Caco-2 (cell line): Measurements from ENCODE around the gene PDZD7. TPM values are rescaled to one million over a fixed set of nuclear protein-coding genes. Genes with fewer than 3 reads are reported as not detected.

Experiments
- BruUV-seq: library from RNA; stranded (reverse); fragments of 400-500 nt; replicated peaks from 2 replicates; lab custom pipeline; 2021; lab: Mats Ljungman, UMichigan
- CTCF ChIA-PET: fragments of 300-600 bp; sonication (Branson Sonifier 250); formaldehyde crosslinking; loops from one replicate; lab custom pipeline; 2022; ENCODE audit warnings: antibody characterized with exemption; lab: Charles Lee
- POLR2A ChIA-PET: fragments of 300-600 bp; sonication (Branson Sonifier 250); formaldehyde crosslinking; loops from one replicate; lab custom pipeline; 2022; ENCODE audit warnings: antibody characterized with exemption; lab: Charles Lee
- DNase-seq, 2 experiments: peaks; one replicate each; pipeline versions ENCODE4 v3.0.0 to v3.0.0-alpha.2; 2020 to 2022
- H3K27me3 ChIP-seq: replicated peaks from 2 replicates; pipeline ENCODE4 v1.6.0; 2011; ENCODE audit warnings: low read length; ENCODE audit not compliant: control insufficient read depth, insufficient read depth
- H3K36me3 ChIP-seq: 2 replicates; pipeline ENCODE4 v1.5.1; 2011; ENCODE audit warnings: low read length; ENCODE audit not compliant: control insufficient read depth, insufficient read depth
- H3K4me1 ChIP-seq: fragments of 250-450 bp; sonication (Bioruptor Pico); 2 replicates; pipeline ENCODE4 v1.5.1; 2020; ENCODE audit warnings: mild to moderate bottlenecking
- H3K4me3 ChIP-seq: 2 replicates; pipeline ENCODE4 v1.5.1; 2011; ENCODE audit warnings: low read depth, mild to moderate bottlenecking, control low read depth, low read length
- H3K9me3 ChIP-seq: fragments of 250-450 bp; sonication (Bioruptor Pico); 2 replicates; pipeline ENCODE4 v1.5.1; 2020; ENCODE audit warnings: mild to moderate bottlenecking, moderate library complexity
- H3K27ac Mint-ChIP-seq: one replicate; pipeline ENCODE4 v1.8.0; 2022; ENCODE audit warnings: mixed read lengths; ENCODE audit not compliant: unreplicated experiment
- H3K27me3 Mint-ChIP-seq: one replicate; pipeline ENCODE4 v1.8.0; 2022; ENCODE audit warnings: mixed read lengths; ENCODE audit not compliant: insufficient read depth, unreplicated experiment
- H3K36me3 Mint-ChIP-seq: one replicate; pipeline ENCODE4 v1.8.0; 2022; ENCODE audit warnings: mild to moderate bottlenecking, mixed read lengths; ENCODE audit not compliant: insufficient read depth, unreplicated experiment
- H3K4me1 Mint-ChIP-seq: one replicate; pipeline ENCODE4 v1.8.0; 2022; ENCODE audit warnings: low read depth, mixed read lengths; ENCODE audit not compliant: unreplicated experiment
- H3K4me3 Mint-ChIP-seq: one replicate; pipeline ENCODE4 v1.8.0; 2022; ENCODE audit warnings: mild to moderate bottlenecking, moderate library complexity, mixed read lengths; ENCODE audit not compliant: unreplicated experiment
- H3K9me3 Mint-ChIP-seq: one replicate; pipeline ENCODE4 v1.8.0; 2022; ENCODE audit warnings: mixed read lengths; ENCODE audit not compliant: unreplicated experiment
- intact Hi-C: fragments of 100-400 bp; cut with micrococcal nuclease; formaldehyde crosslinking; loops from one replicate; pipeline ENCODE4 v1.10.0; 2022; ENCODE audit not compliant: unreplicated experiment
- total RNA-seq: library from RNA; stranded (reverse); gene quantifications from 2 replicates; pipeline ENCODE4 v1.2.3, GENCODE V29; 2022
- TF ChIP-seq, protein P1 (sequence below), 2 experiments: fragments of 200-600 bp in 1 of 2; IDR thresholded peaks; 1 replicate in 1 of 2; 2 replicates in 1 of 2; pipeline versions ENCODE4 v1.5.1 to v1.8.0; 2011 to 2022; ENCODE audit warnings: antibody characterized with exemption in 1 of 2, control low read depth in 1 of 2, inconsistent platforms in 1 of 2, low read depth in 1 of 2, low read length in 1 of 2, mild to moderate bottlenecking in 1 of 2, moderate library complexity in 1 of 2; ENCODE audit not compliant: insufficient read depth in 1 of 2, severe bottlenecking in 1 of 2, unreplicated experiment in 1 of 2

Gene PDZD7
- total RNA-seq, 1 experiment from 2014 or later: 1.5 TPM

DNA sequence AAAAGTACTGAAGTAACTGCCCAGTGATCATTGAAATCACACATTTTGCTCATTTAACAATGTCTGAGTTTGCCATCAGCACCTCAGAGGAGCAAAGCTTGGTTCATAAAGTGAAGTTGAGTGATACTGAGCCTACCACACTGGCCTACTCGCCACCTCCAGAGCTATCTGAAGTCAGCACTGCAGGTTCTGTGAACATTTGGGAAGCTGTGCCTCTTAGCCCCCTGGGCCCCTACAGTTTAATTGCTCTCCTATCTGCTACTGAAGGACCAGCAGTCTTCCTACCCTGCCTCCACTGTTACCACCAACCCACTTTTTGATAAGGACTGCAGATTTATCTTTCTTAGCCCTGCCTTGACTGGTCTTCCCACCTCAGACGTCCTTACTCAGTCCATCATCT, 63.6 kb downstream of the PDZD7 start:
- no peak overlapping the region for H3K4me3 ChIP-seq
- Mint-ChIP-seq H3K9me3 (no peaks in the 10 kb centered on the region), H3K36me3 (peaks cover 22% of the 10 kb centered on the region), H3K4me3 (no peak overlapping the region), H3K4me1 (peaks cover 40% of the 10 kb centered on the region), H3K27ac (no peak overlapping the region), H3K27me3 (no peaks in the 10 kb centered on the region)
- intact Hi-C loops: no loop called here
- ChIA-PET CTCF (interaction anchor here (0.6 to 1.2 kb wide), 3 partner anchors 44 to 223 kb away, joined by 3 to 8 read pairs (median 4); no protein-coding TSS in a partner anchor), POLR2A (interaction anchor here (0.6 kb wide), 1 partner anchor 10 kb away, joined by 4 read pairs; no protein-coding TSS in a partner anchor)
- H3K4me1 ChIP-seq: peaks cover 26% of the 10 kb centered on the region
- no peak for DNase-seq
- no TSS peak for BruUV-seq
- TF ChIP-seq, protein P1, sequence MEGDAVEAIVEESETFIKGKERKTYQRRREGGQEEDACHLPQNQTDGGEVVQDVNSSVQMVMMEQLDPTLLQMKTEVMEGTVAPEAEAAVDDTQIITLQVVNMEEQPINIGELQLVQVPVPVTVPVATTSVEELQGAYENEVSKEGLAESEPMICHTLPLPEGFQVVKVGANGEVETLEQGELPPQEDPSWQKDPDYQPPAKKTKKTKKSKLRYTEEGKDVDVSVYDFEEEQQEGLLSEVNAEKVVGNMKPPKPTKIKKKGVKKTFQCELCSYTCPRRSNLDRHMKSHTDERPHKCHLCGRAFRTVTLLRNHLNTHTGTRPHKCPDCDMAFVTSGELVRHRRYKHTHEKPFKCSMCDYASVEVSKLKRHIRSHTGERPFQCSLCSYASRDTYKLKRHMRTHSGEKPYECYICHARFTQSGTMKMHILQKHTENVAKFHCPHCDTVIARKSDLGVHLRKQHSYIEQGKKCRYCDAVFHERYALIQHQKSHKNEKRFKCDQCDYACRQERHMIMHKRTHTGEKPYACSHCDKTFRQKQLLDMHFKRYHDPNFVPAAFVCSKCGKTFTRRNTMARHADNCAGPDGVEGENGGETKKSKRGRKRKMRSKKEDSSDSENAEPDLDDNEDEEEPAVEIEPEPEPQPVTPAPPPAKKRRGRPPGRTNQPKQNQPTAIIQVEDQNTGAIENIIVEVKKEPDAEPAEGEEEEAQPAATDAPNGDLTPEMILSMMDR (IDR thresholded peaks at IDR 0.05; ENCODE audit: insufficient read depth in 1 of 2, low read depth in 1 of 2, low read length in 1 of 2, severe bottlenecking in 1 of 2, unreplicated experiment in 1 of 2): no peak
- H3K9me3 ChIP-seq: no peaks in the 10 kb centered on the region
- H3K36me3 ChIP-seq: peaks cover 1% of the 10 kb centered on the region
- H3K27me3 ChIP-seq: no peaks in the 10 kb centered on the region

DNA sequence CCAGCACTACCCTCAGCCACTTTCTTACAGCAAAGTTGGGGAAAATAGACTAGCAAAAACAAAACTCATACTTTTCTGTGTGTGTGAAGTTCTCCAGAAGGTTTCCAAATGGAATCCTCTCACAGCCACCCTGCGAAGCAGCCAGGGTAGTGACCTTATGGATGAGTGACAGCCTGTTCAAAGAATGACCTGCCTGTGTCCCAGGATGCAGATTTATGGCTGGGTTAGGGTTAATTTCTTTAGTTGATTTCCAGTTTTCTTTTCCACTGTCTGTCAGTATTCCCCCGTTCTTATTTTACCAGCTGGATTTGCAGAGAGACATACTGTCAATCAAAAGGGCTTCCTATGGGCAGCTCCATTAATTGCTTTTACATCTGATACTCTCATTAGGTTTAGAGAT, 64.0 kb downstream of the PDZD7 start:
- Mint-ChIP-seq H3K27ac (no peak overlapping the region), H3K36me3 (peaks cover 21% of the 10 kb centered on the region), H3K27me3 (no peaks in the 10 kb centered on the region), H3K9me3 (no peaks in the 10 kb centered on the region), H3K4me3 (no peak overlapping the region), H3K4me1 (peaks cover 36% of the 10 kb centered on the region)
- intact Hi-C loops: no loop called here
- CTCF ChIA-PET: interaction anchor here (0.6 to 1.5 kb wide), 4 partner anchors 44 to 223 kb away, joined by 3 to 8 read pairs (median 6); no protein-coding TSS in a partner anchor
- Histone ChIP-seq H3K9me3 (no peaks in the 10 kb centered on the region), H3K4me3 (no peak overlapping the region), H3K27me3 (no peaks in the 10 kb centered on the region), H3K36me3 (peaks cover 1% of the 10 kb centered on the region), H3K4me1 (peaks cover 22% of the 10 kb centered on the region)
- no peak for DNase-seq
- POLR2A ChIA-PET: interaction anchor here (0.6 kb wide), 1 partner anchor 10 kb away, joined by 4 read pairs; no protein-coding TSS in a partner anchor
- BruUV-seq: no TSS peak
- TF ChIP-seq, protein P1 (IDR thresholded peaks at IDR 0.05; ENCODE audit: insufficient read depth in 1 of 2, low read depth in 1 of 2, low read length in 1 of 2, severe bottlenecking in 1 of 2, unreplicated experiment in 1 of 2): no peak

DNA sequence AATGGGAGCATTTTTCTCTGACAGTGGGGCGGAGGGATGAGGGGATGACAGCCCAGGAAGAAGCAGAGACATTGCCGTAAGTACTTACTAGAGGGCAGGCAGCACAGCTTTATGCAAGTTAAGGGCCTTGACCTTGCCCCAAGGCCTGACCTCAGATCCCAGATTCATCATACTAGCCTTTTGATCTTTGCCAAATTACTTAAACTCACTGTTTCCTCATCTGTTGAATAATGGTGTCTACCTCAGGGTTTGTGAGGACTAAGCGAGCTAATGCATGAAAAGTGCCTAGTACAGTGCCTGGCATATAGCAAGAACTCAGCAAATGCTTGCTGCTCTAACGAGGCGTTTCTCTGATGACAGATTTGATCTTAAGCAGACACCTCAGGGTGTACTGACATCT, 65.1 kb downstream of the PDZD7 start:
- no TSS peak for BruUV-seq
- ChIA-PET CTCF (interaction anchor here (1.5 kb wide), 1 partner anchor 46 kb away, joined by 7 read pairs; no protein-coding TSS in a partner anchor), POLR2A (no interaction called here)
- H3K36me3 Mint-ChIP-seq: peaks cover 12% of the 10 kb centered on the region
- DNase-seq: no peak
- Histone ChIP-seq H3K27me3 (no peaks in the 10 kb centered on the region), H3K36me3 (peaks cover 1% of the 10 kb centered on the region), H3K9me3 (no peaks in the 10 kb centered on the region), H3K4me3 (no peak overlapping the region), H3K4me1 (peaks cover 11% of the 10 kb centered on the region)
- TF ChIP-seq, protein P1 (IDR thresholded peaks at IDR 0.05; ENCODE audit: insufficient read depth in 1 of 2, low read depth in 1 of 2, low read length in 1 of 2, severe bottlenecking in 1 of 2, unreplicated experiment in 1 of 2): no peak
- H3K4me1 Mint-ChIP-seq: peaks cover 25% of the 10 kb centered on the region
- no peaks in the 10 kb centered on the region for H3K27me3 Mint-ChIP-seq
- H3K27ac Mint-ChIP-seq: no peak overlapping the region
- intact Hi-C loops: no loop called here
- no peaks in the 10 kb centered on the region for H3K9me3 Mint-ChIP-seq
- no peak overlapping the region for H3K4me3 Mint-ChIP-seq
